Fibroblast of skin of right biceps (primary cell): ENCODE results near the gene GIMAP4.
"Not testable (repeated sequence)": the region's sequence is repeated elsewhere in the genome, so short reads cannot be mapped to it uniquely, and the experiment has no call there.

Experiments used
- DNase-seq: peaks from one replicate; pipeline ENCODE4 v3.0.0-alpha.2; 2013

GIMAP4 gene

DNA sequence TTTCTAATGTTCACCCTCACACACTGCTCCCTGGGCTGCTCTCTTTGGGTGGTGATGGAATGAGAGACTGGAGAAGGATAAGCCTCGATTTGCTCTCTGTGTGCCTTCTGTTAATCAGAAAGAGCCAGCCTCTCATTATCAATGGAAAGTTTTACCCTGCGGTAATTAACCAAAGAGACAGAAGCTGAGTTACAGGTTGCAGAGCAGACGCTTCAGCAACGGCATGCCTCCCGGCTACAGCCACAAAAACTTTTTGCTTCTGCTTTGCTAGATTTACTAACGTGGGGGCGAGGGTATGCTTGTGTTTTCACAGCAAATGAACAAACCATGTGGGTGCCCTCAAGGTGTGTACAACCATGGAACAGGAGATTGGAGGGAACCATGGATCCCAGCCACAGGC lies 18.0 kb downstream of the GIMAP4 start:
- DNase-seq, result no peak

DNA sequence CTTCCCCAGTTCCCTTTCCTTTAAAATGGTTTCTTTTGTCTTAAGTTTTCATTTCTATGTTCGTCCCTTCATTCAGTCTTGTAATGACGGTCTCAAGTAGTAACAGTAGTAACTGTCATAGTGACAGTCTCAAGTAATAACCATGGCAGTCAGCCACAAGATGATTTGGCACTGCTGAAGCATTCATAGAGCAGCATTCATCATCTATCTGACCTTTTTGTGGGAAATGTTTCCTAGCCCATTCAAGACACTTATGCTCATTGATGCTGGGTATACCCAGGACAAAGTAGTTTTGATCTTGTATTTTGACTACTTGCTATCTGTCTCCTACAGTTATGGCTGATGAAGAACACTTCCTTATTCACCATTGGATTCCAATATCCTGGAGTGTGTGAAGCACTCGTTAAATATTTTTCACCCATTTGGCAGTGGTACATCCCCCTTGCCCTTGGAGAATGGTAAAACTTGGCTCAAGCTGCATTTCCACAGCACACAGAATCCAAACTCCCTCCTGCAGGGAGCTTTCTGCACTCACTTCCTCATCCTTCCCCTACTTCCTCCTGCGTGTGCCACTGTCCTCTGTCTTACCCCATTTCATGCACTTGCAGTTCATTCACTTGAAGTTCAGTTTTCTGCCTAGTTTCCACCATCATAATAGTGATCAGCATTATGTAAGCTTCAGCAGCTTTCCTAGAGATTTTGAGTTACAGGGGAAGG lies 19.0 kb downstream of the GIMAP4 start:
- DNase-seq, result no peak

DNA sequence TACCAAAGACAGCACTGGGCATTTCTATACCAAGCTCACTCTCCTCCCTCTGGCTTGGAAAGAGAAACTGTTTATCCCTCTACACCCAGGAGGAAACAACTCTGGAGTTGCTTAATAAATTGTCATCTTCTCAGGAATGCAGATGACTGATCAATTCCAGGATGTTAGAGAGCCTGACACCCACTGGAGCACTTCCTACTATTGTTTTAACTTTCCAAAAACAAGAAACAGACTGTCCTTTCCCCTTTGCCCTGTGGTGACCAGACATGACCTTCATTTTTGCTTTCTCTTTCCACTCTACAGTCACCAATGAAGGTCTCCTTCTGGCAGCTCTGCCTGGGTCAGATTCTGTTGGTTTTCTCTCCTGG lies 19.6 kb downstream of the GIMAP4 start:
- DNase-seq, result no peak

DNA sequence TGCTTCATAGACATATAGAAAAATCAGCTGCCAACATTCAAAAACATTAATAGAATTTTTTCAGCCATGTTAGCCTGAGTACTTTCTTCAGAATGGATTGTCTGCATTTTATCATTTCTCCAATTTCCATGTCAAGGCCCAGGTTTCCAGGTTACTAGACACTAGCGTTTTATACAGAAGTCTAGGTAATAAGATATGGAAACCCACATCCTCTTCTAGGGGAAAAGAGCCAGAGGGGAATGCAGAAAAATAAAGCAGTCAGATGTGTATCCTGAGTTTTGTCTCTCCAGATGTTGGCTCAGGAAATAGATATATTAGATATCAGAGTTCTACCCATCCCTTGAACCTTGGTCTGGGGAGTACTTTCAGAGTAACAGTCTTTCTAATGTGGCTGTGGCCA lies 20.4 kb downstream of the GIMAP4 start:
- no peak for DNase-seq

DNA sequence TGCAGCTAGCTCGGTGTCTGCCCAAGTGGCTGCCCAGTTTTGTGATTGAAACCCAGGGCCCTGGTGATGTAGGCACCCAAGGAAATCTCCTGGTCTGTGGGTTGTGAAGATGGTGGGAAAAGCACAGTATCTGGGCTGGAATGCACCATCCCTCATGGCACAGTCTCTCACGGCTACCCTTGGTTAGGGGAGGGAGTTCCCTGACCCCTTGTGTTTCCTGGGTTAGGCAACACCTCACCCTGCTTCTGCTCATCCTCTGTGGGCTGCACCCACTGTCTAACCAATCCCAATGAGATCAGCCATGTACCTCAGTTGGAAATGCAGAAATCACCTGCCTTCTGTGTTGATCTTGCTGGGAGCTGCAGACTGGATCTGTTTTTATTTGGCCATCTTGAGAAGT lies 27.6 kb downstream of the GIMAP4 start:
- no peak for DNase-seq

DNA sequence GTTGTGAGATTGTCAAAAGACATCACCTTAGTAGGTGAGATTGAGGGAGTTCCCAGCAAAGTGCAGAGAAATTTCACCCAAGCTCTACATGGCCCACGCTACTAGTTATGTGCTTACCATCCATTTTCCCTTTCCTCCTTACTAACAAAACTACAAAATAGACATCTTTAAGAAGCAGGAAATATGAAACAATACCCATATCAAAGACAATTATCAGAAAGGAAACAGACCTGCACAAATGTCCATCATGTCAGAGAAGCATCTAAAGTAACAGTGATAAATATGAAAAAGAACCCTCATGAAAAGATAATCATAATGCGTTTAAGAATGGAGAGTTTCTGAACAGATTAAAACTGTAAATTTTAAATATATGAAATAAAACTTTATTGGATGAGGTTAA lies 28.2 kb downstream of the GIMAP4 start:
- no peak for DNase-seq

DNA sequence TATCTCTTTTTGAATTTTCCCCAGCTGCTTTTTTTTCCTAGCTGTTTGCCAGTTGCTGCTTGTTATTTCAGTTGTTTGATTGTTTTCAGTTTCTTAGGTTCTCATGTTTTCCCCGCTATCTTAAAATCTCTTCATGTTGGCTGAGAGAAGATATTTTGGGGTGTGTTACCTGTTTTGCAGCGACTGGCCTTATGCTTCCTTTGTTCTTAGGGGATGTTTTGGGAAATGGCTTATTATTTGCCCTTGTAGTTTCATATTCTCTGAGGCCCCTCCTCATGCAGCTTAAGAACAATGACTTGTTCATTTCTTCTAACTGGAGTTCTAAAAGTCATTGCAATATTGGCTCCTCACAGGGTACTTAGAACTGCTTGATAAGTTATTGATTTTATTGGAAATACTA lies 36.4 kb downstream of the GIMAP4 start:
- DNase-seq, result not testable (repeated sequence)

DNA sequence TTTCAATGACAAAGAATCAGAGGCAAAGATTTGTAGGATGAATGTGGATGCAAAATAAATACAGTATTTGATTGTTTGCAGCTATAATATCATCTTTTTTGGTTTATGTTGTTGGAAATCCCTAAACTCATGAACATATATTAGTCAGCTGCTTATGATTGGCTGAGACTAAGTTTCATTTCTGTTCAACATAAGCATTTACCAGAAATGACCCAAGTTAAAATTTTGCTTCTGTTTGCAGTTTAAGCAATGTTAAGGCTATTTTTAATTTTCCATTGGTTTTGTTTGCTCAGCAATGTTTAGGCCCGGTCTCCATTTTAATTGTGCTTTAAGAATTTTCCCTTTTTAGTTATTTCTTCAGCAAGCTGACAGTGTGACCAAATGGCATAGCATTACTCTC lies 43.0 kb downstream of the GIMAP4 start:
- no peak for DNase-seq

DNA sequence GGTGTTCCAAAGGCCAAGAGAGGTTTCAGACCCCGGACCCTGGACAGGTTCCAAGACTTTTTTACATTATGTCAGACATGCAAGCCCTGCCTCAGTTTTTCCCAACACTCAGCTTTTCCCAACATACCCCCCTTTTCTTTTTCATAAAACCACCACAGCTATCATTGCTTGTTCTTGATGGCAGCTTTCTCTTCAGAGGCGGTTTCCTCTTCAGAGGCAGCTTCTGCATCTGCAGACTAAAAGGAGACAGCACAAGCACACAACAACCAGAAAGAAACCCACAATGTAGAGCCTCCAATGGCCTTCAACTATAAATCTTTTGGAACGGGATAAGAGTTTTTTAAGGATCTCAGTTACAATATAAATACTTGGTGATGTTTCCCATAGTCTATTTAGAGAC lies 45.7 kb downstream of the GIMAP4 start:
- no peak for DNase-seq

DNA sequence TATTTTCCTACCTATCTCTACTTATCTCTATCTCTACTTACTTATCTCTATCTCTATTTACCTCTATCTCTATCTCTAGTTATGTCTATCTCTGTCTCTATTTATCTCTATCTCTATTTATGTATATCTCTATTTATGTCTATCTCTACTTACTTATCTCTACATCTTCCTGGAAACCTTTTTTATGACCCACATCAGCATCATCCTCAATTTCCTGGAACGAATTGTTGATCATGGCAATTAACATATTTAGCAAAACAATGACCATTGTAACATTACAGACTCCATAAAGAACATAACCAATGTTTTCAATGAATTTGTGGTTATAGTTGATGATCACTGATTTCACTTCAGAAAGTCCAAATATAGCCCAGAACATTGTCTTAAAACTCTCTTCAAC lies 46.7 kb downstream of the GIMAP4 start:
- DNase-seq, result no peak

DNA sequence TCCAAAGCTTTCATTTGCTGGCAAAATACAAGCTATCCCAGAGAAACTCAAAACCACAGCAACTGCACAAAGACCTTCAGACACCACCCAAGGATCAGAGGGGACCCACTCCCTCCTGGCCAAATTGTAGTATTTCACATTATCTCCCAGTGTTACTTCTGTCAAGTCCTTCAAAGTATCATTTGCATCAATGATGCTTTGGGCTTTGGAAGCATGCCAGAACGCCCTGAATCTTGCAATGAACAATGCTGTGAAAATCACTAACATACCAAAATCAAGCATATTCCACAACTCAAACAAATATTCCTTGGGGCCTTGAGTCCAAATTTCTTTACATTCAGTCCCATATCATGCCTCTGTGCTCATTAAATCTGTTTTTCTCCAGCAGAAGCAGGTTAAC lies 47.2 kb downstream of the GIMAP4 start:
- DNase-seq, result not testable (repeated sequence)

DNA sequence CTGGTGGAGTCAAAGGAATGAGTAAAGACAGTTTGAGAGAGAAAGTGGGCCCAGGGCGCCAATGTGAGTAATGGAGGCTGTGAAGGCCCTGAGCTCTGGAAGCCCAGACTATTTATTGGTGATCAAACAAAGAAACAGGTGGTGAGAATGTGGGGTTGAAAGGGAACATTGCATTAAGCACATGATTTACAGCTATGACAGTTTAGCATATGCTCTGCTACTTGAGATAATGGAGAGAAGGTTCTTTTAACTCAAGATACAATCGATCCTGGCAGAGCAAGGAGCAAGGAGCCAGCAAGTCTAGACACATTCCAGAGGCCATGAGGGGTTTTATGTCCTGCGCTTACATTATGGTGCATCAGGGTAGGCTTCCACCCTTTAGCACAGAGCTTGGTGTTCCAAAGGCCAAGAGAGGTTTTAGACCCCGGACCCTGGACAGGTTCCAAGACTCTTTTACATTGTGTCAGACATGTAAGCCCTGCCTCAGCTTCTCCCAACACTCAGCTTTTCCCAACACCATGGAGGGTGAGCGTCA lies 48.1 kb downstream of the GIMAP4 start:
- not testable (repeated sequence) for DNase-seq

DNA sequence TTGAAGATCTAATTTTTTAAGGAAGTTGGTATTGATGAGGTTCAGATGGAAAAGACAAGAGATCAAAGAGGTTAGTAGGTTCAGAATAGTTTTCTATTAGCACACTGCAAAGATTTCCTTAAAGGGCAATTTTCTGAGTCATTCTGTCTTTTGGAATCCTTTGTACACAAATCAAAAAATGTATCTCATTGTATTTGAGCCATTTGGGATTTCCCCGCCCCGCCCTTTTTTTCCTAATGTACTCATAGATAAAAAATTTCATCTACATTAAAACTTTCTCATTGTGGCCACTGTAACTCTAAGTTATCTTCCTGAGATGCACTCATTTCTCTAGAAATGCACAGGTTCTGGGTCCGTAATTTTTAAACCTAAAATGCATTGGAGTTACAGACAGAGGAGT lies 52.9 kb downstream of the GIMAP4 start:
- DNase-seq, result no peak

DNA sequence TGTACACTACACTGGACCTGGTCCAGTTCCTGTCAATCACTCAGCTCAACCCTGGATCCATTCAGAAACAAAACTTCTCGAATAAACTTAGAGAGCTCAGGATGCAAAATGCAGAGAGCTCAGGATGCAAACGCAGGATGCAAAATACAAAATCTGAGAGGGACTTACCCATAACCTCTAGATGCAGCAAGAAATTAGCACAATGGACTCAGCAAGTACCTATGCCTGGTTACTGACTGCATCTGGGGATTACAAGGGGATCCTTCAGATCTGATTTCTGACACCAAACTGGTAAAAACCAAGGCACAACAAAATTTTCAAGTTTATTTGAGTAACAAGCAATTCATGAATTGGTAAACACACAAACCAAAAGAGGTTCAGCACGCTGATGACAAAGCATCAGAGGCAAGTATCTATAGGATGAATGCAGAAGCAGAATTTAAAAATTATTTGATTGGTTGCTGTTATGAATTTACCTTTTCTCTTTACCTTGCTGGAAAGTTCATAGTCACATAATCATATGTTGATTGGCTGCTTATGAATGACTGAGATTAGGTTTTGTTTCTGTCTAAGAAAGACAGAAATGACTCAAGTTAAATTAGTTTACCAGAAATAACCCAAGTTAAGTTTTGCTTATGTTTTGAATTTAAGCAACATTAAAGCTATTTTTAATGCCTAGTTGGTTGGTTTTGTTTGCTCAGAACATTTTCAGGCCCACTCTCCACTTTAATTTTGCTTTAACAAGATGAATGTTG lies 53.6 kb downstream of the GIMAP4 start:
- no peak for DNase-seq

DNA sequence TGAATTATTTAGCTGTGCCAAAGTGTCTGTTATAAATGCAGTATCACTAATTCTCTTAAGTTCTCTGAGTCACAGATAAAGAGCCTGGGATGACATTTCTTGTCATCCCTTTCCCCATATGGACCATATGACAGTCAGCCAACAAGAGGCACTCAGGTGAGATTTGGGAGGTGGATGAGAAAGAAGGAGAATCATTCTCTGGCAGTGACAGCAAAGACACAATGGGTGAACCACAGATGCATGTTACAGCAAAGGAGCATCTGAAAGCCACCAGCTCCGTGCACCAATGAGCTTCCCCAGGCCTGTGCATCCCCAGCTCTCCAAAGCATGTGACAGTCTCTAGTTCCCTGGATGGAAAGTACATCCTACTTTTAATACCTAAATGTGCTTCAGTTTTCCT lies 54.2 kb downstream of the GIMAP4 start:
- no peak for DNase-seq
